ENCODE data around the gene TIFAB.
"Not testable (repeated sequence)": the region's sequence is repeated elsewhere in the genome, so short reads cannot be mapped to it uniquely, and the experiment has no call there.

TIFAB gene
- 0 reads per million in 2 donors for total RNA-seq

GRCh38 chr5:135452321-135453030 is at the start of gene TIFAB:
Gene TIFAB, minus strand, starts transcription at chr5:135452351. Its CDS starts 2,412 bp downstream, at chr5:135449939.
- DNase-seq: no peak

- no peak for DNase-seq
Observed at GRCh38 chr5:135498637-135498995, 46.5 kb upstream of the TIFAB start.

- DNase-seq: no peak
Observed at GRCh38 chr5:135497971-135498636, 46.0 kb upstream of the TIFAB start.

GRCh38 chr5:135495531-135495930 is 43.4 kb upstream of the TIFAB start:
- DNase-seq: not testable (repeated sequence)

GRCh38 chr5:135494196-135494595 is 42.0 kb upstream of the TIFAB start:
- no peak for DNase-seq

GRCh38 chr5:135493406-135494180 is 41.4 kb upstream of the TIFAB start:
- DNase-seq: no peak

GRCh38 chr5:135492319-135492626 is 40.1 kb upstream of the TIFAB start:
- DNase-seq: no peak

- no peak for DNase-seq
Observed at GRCh38 chr5:135491552-135492318, 39.6 kb upstream of the TIFAB start.

GRCh38 chr5:135491038-135491551 is 38.9 kb upstream of the TIFAB start:
- no peak for DNase-seq

- DNase-seq: no peak
Observed at GRCh38 chr5:135490245-135491037, 38.3 kb upstream of the TIFAB start.

- DNase-seq: no peak
Observed at GRCh38 chr5:135489466-135490244, 37.5 kb upstream of the TIFAB start.

GRCh38 chr5:135488727-135489465 is 36.7 kb upstream of the TIFAB start:
- DNase-seq: no peak

- no peak for DNase-seq
Observed at GRCh38 chr5:135487839-135488514, 35.8 kb upstream of the TIFAB start.

- no peak for DNase-seq
Observed at GRCh38 chr5:135487037-135487395, 34.9 kb upstream of the TIFAB start.

- no peak for DNase-seq
Observed at GRCh38 chr5:135486131-135487036, 34.2 kb upstream of the TIFAB start.

GRCh38 chr5:135484674-135485086 is 32.5 kb upstream of the TIFAB start:
- DNase-seq: no peak

GRCh38 chr5:135483254-135483653 is 31.1 kb upstream of the TIFAB start:
- DNase-seq: no peak

GRCh38 chr5:135482381-135482933 is 30.3 kb upstream of the TIFAB start:
- no peak for DNase-seq
